Measurements from ENCODE around the gene ZNF546.

GRCh38 chr19:39996811-39997637 lies at the start of gene ZNF546:
- peak; percentile 67 to 94 (median 79) for TF ChIP-seq POLR2A (IDR thresholded peaks at IDR 0.05)
- TF ChIP-seq CTCF (IDR thresholded peaks at IDR 0.05 in 8 of 11, conservative IDR thresholded peaks at IDR 0.05 in 3 of 11): peak in 2 of 11 experiments; percentile 12 to 19
